Measurements from ENCODE around the gene PABPN1L.
A peak's percentile ranks its signal among the peaks of the same experiment; 100 is the strongest.

PABPN1L gene

GRCh38 chr16:88867581-88868246, 1.3 kb upstream of the PABPN1L start:
- DNase-seq = no peak

- DNase-seq = no peak
Measured at GRCh38 chr16:88865742-88866141, 718 bp downstream of the PABPN1L start.

- no peak for DNase-seq
Measured at GRCh38 chr16:88865310-88865709, 1.1 kb downstream of the PABPN1L start.

GRCh38 chr16:88864521-88864920, 1.9 kb downstream of the PABPN1L start:
- DNase-seq = no peak

- no peak for DNase-seq
Measured at GRCh38 chr16:88864099-88864498, 2.4 kb downstream of the PABPN1L start.

- no peak for DNase-seq
Measured at GRCh38 chr16:88863426-88863825, 3.0 kb downstream of the PABPN1L start.

GRCh38 chr16:88862968-88863367, 3.5 kb downstream of the PABPN1L start:
- DNase-seq = no peak

GRCh38 chr16:88861359-88861758, 5.1 kb downstream of the PABPN1L start:
- no peak for DNase-seq

- DNase-seq = no peak
Measured at GRCh38 chr16:88859381-88860091, 6.9 kb downstream of the PABPN1L start.

GRCh38 chr16:88857728-88858339, 8.6 kb downstream of the PABPN1L start:
- DNase-seq = peak; percentile 8

- peak; percentile 73 for DNase-seq
Measured at GRCh38 chr16:88856828-88857727, 9.4 kb downstream of the PABPN1L start, which contains the start of the genes GALNS and TRAPPC2L. TSS of gene GALNS (minus strand) at chr16:88856947. CDS start at chr16:88856877, 70 bp downstream. TSS of gene TRAPPC2L (plus strand) at chr16:88857127. CDS start at chr16:88857151, 24 bp downstream.

- no peak for DNase-seq
Measured at GRCh38 chr16:88856122-88856827, 10.2 kb downstream of the PABPN1L start.

- no peak for DNase-seq
Measured at GRCh38 chr16:88855736-88856121, 10.7 kb downstream of the PABPN1L start.

- DNase-seq = no peak
Measured at GRCh38 chr16:88855176-88855575, 11.3 kb downstream of the PABPN1L start.

- no peak for DNase-seq
Measured at GRCh38 chr16:88854306-88855111, 12.0 kb downstream of the PABPN1L start.

GRCh38 chr16:88853325-88853941, 13.0 kb downstream of the PABPN1L start:
- DNase-seq = no peak

GRCh38 chr16:88851616-88852015, 14.8 kb downstream of the PABPN1L start:
- DNase-seq = no peak

- no peak for DNase-seq
Measured at GRCh38 chr16:88850531-88851199, 15.8 kb downstream of the PABPN1L start.

GRCh38 chr16:88848557-88848956, 17.9 kb downstream of the PABPN1L start:
- no peak for DNase-seq

- no peak for DNase-seq
Measured at GRCh38 chr16:88847654-88848053, 18.8 kb downstream of the PABPN1L start.
